IMR-90 (cell line): ENCODE measurements around the gene TSPAN16.

Experiments
- CEBPB ChIP-seq: IDR thresholded peaks from 2 replicates; pipeline ENCODE4 v1.6.1; 2012; ENCODE audit warnings: low read depth, low read length, improper control_type of control experiment
- MAFK ChIP-seq: IDR thresholded peaks from 2 replicates; pipeline ENCODE4 v1.6.1; 2012; ENCODE audit warnings: low read depth, low read length, improper control_type of control experiment
- POLR2A ChIP-seq: IDR thresholded peaks from 2 replicates; pipeline ENCODE4 v1.6.1; 2012; ENCODE audit warnings: mild to moderate bottlenecking, low read depth, low read length
- RAD21 ChIP-seq: IDR thresholded peaks from 2 replicates; pipeline ENCODE4 v1.6.1; 2012; ENCODE audit warnings: low read length, improper control_type of control experiment
- RCOR1 ChIP-seq: IDR thresholded peaks from 2 replicates; pipeline ENCODE4 v1.6.1; 2012; ENCODE audit warnings: mild to moderate bottlenecking, low read length, improper control_type of control experiment; ENCODE audit not compliant: insufficient replicate concordance
- RFX5 ChIP-seq: IDR thresholded peaks from 2 replicates; pipeline ENCODE4 v1.8.0; 2012; ENCODE audit warnings: low read depth, mild to moderate bottlenecking, low read length, moderate library complexity
- TF ChIP-seq, protein P1 (sequence below): conservative IDR thresholded peaks from 2 replicates; pipeline ENCODE4 v1.5.1; 2012; ENCODE audit warnings: mild to moderate bottlenecking, low read depth, low read length, improper control_type of control experiment

DNA sequence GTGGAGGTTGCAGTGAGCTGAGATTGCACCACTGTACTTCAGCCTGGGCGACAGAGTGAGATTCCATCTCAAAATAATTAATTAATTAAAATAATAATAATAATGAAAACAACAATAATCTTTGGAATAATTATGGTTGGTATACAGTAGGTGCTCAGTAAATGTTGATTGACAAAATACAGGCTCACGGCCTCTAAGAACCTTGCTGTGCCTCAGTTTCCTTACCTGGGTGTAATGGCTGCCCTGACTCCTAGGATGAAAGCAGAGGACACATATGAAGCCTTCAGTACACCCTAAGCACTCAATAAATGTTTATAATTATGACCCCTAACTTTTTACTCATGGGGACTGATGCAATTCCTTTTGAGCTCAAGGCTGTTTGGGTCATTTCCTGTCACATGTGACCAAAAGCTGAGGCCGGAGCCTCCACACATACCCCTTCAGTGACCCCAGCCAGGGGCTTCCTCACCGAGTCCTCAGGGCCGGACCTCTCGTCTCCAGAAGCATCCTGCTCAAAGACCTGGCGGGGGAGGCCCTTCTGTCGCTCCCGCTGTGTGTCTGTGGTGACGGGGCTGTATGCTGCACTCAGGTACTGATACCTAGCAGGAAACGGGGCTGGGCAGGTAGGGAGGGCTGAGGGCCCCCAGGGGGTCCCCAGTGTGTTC is 44.2 kb upstream of the TSPAN16 start:
- no peak for TF ChIP-seq RCOR1
- TF ChIP-seq, protein P1, sequence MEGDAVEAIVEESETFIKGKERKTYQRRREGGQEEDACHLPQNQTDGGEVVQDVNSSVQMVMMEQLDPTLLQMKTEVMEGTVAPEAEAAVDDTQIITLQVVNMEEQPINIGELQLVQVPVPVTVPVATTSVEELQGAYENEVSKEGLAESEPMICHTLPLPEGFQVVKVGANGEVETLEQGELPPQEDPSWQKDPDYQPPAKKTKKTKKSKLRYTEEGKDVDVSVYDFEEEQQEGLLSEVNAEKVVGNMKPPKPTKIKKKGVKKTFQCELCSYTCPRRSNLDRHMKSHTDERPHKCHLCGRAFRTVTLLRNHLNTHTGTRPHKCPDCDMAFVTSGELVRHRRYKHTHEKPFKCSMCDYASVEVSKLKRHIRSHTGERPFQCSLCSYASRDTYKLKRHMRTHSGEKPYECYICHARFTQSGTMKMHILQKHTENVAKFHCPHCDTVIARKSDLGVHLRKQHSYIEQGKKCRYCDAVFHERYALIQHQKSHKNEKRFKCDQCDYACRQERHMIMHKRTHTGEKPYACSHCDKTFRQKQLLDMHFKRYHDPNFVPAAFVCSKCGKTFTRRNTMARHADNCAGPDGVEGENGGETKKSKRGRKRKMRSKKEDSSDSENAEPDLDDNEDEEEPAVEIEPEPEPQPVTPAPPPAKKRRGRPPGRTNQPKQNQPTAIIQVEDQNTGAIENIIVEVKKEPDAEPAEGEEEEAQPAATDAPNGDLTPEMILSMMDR = no peak
- no peak for TF ChIP-seq POLR2A
- TF ChIP-seq MAFK = no peak
- no peak for TF ChIP-seq RAD21
- no peak for TF ChIP-seq RFX5
- TF ChIP-seq CEBPB = no peak
